Glutamatergic neuron (in vitro differentiated cells): ENCODE results near the gene MAGEA4. TPM values are rescaled to one million over a fixed set of nuclear protein-coding genes. Genes with fewer than 3 reads are reported as not detected.

Experiments
- DNase-seq: peaks from one replicate; pipeline ENCODE4 v3.0.0; 2022
- H3K27ac Mint-ChIP-seq: one replicate; pipeline ENCODE4 v1.8.0; 2020; ENCODE audit warnings: mild to moderate bottlenecking, mixed read lengths, inconsistent platforms; ENCODE audit not compliant: unreplicated experiment
- H3K27me3 Mint-ChIP-seq: one replicate; pipeline ENCODE4 v1.8.0; 2020; ENCODE audit warnings: mild to moderate bottlenecking, moderate library complexity, mixed read lengths, inconsistent platforms; ENCODE audit not compliant: unreplicated experiment
- H3K36me3 Mint-ChIP-seq: one replicate; pipeline ENCODE4 v1.8.0; 2020; ENCODE audit warnings: mild to moderate bottlenecking, mixed read lengths, inconsistent platforms; ENCODE audit not compliant: unreplicated experiment
- H3K4me1 Mint-ChIP-seq: one replicate; pipeline ENCODE4 v1.8.0; 2020; ENCODE audit warnings: mild to moderate bottlenecking, low read depth, mixed read lengths, inconsistent platforms; ENCODE audit not compliant: unreplicated experiment
- H3K4me3 Mint-ChIP-seq: one replicate; pipeline ENCODE4 v1.8.0; 2020; ENCODE audit warnings: mild to moderate bottlenecking, mixed read lengths, inconsistent platforms; ENCODE audit not compliant: unreplicated experiment
- H3K9me3 Mint-ChIP-seq: one replicate; pipeline ENCODE4 v1.8.0; 2020; ENCODE audit warnings: mild to moderate bottlenecking, moderate library complexity, mixed read lengths, inconsistent platforms; ENCODE audit not compliant: unreplicated experiment
- CTCF ChIP-seq: fragments of 200-600 bp; sonication (generic); IDR thresholded peaks from one replicate; pipeline ENCODE4 v1.5.0; 2021; ENCODE audit not compliant: partially characterized antibody, unreplicated experiment
- total RNA-seq: library from RNA; stranded (reverse); fragmentation: NEBNext Ultra II Directional; extraction: Animal tissue kit (Norgen Biotek cat#: 25700); gene quantifications from one replicate; pipeline ENCODE4 v1.2.1, GENCODE V29; 2021; ENCODE audit not compliant: unreplicated experiment

Gene MAGEA4
- total RNA-seq, 1 donor from 2014 or later, result not detected

- Mint-ChIP-seq H3K9me3 (no peaks in the 10 kb centered on the region), H3K27me3 (no peaks in the 10 kb centered on the region), H3K36me3 (no peaks in the 10 kb centered on the region), H3K4me3 (no peak overlapping the region), H3K27ac (no peak overlapping the region), H3K4me1 (no peaks in the 10 kb centered on the region)
- TF ChIP-seq CTCF, result no peak
- no peak for DNase-seq
Observed at GRCh38 chrX:151919610-151920009, 6.9 kb downstream of the MAGEA4 start.

- no peak overlapping the region for H3K4me3 Mint-ChIP-seq
- no peaks in the 10 kb centered on the region for H3K9me3 Mint-ChIP-seq
- no peak for DNase-seq
- no peaks in the 10 kb centered on the region for H3K36me3 Mint-ChIP-seq
- TF ChIP-seq CTCF, result no peak
- no peaks in the 10 kb centered on the region for H3K27me3 Mint-ChIP-seq
- H3K27ac Mint-ChIP-seq, result no peak overlapping the region
- no peaks in the 10 kb centered on the region for H3K4me1 Mint-ChIP-seq
Observed at GRCh38 chrX:151920101-151920500, 7.4 kb downstream of the MAGEA4 start.

GRCh38 chrX:151920530-151920929 lies 7.8 kb downstream of the MAGEA4 start:
- Mint-ChIP-seq H3K4me1 (no peaks in the 10 kb centered on the region), H3K9me3 (no peaks in the 10 kb centered on the region), H3K27me3 (no peaks in the 10 kb centered on the region), H3K36me3 (no peaks in the 10 kb centered on the region), H3K27ac (no peak overlapping the region), H3K4me3 (no peak overlapping the region)
- no peak for DNase-seq
- no peak for TF ChIP-seq CTCF

GRCh38 chrX:151921292-151921691 lies 8.6 kb downstream of the MAGEA4 start:
- H3K27me3 Mint-ChIP-seq, result no peaks in the 10 kb centered on the region
- H3K27ac Mint-ChIP-seq, result no peak overlapping the region
- no peaks in the 10 kb centered on the region for H3K4me1 Mint-ChIP-seq
- no peaks in the 10 kb centered on the region for H3K9me3 Mint-ChIP-seq
- H3K4me3 Mint-ChIP-seq, result no peak overlapping the region
- no peak for TF ChIP-seq CTCF
- H3K36me3 Mint-ChIP-seq, result no peaks in the 10 kb centered on the region
- DNase-seq, result no peak

GRCh38 chrX:151921866-151922265 lies 9.2 kb downstream of the MAGEA4 start:
- Mint-ChIP-seq H3K4me1 (no peaks in the 10 kb centered on the region), H3K36me3 (no peaks in the 10 kb centered on the region), H3K27ac (no peak overlapping the region), H3K9me3 (no peaks in the 10 kb centered on the region), H3K27me3 (peaks cover 1% of the 10 kb centered on the region), H3K4me3 (no peak overlapping the region)
- DNase-seq, result no peak
- no peak for TF ChIP-seq CTCF
